ENCODE measurements around the gene PSMA1.

Gene PSMA1

Small RNA genes lying within 50 kb of the gene (small RNA-seq; reads per million reads assigned to genes)
- 0 reads per million in 2 experiments for gene RNU7-49P
